ENCODE results near the gene FADS6. TPM values are rescaled to one million over a fixed set of nuclear protein-coding genes. Genes with fewer than 3 reads are reported as not detected.

Gene FADS6
- total RNA-seq, 4 donors from 2014 or later, result 4.9 to 19.9 (median 6.8) TPM

DNA sequence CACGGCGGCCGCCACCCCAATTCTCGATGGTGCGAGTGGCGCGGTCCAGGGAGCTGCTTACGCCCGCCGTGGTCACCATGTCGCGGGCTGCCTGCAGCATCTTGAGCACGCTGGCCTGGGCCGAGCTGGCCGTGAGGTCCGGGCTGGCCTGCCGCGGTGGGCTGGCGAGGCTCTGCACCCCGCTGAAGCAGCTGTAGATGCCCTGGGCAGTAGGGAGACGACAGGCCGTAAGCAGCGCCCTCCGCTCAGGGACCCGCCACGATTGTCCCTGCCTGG, 50.1 kb downstream of the FADS6 start:
- intact Hi-C loops (cut with DNase I; ENCODE audit: low total_unique reads), result no loop called here
- no peak for DNase-seq (ENCODE audit: low spot score in 2 of 2)
- no peak overlapping the region for H3K4me3 ChIP-seq (ENCODE audit: low read depth, poor library complexity, severe bottlenecking)
- no peak for TF ChIP-seq POLR2A (IDR thresholded peaks at IDR 0.05)
- TF ChIP-seq, protein P1, sequence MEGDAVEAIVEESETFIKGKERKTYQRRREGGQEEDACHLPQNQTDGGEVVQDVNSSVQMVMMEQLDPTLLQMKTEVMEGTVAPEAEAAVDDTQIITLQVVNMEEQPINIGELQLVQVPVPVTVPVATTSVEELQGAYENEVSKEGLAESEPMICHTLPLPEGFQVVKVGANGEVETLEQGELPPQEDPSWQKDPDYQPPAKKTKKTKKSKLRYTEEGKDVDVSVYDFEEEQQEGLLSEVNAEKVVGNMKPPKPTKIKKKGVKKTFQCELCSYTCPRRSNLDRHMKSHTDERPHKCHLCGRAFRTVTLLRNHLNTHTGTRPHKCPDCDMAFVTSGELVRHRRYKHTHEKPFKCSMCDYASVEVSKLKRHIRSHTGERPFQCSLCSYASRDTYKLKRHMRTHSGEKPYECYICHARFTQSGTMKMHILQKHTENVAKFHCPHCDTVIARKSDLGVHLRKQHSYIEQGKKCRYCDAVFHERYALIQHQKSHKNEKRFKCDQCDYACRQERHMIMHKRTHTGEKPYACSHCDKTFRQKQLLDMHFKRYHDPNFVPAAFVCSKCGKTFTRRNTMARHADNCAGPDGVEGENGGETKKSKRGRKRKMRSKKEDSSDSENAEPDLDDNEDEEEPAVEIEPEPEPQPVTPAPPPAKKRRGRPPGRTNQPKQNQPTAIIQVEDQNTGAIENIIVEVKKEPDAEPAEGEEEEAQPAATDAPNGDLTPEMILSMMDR (IDR thresholded peaks at IDR 0.05), result no peak
- 45% methylated on average over 12 of the region's 26 CpGs; no CpG with 5 or more reads in 1 of the 2 donors for WGBS, 2 donors

DNA sequence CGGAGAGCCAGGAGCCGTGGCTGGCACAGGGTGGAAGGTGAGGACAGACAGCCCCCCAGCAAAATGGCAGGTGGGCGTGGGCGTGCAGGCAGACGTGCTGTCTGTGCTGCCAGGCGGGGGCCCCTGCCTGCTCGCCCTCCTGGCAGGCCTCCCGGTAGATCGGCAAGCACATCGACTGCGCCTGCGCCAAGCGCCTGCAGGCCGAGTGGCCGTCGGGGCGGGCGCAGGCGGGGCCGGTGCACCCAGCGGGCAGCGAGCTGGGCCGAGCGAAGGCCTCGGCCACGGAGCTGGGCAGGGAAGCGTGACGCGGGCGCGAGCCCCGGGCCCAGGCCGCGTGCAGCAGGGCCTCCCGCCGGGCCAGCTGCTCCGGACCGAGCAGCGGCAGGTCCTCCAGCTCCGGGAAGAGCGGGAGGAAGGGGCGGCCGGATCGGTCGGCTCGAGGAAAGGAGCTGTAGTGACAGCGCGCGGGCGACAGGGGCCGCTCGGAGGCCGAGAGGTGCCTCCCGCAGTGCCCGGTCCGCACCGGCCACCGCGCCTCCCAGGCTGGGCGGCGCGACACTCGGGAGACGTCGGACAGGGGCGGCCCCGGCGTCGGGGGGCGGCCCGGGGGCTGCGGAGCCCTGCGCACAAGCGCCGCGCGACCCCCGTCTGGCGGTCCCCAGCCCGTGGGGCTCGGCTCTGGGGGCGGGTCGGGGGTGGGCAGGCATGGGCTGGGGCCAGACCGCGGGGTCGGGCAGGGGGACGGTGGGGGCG, 50.7 kb downstream of the FADS6 start:
- 0 to 1% methylated on average over 4 to 39 of the region's 88 CpGs for WGBS, 2 donors
- H3K4me3 ChIP-seq (ENCODE audit: low read depth, poor library complexity, severe bottlenecking), result no peak overlapping the region
- no peak for DNase-seq (ENCODE audit: low spot score in 2 of 2)
- TF ChIP-seq, protein P1 (IDR thresholded peaks at IDR 0.05), result no peak
- no peak for TF ChIP-seq POLR2A (IDR thresholded peaks at IDR 0.05)
- intact Hi-C loops (cut with DNase I; ENCODE audit: low total_unique reads), result no loop called here

DNA sequence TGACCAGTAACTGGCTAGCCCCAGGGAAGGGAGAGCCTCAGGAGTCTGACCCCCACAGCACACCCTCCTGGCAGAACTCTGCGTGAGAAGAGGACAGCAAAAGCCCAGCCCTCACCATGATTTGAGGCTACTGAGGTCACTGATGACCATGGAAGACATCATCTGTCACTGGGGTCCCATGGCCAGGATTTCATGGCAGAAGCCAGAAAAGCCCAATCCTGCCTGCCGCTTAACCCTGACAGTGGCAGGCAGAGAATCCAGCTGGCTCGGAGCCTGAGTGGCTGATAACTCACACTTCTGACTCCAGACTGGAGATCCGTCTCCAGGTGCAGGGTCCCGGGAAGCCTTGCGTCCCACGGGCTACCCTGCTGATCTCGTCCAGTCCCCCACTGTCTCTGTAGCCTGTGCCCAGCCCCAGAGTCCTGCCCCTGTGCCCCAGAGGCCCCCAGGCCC, 51.3 kb downstream of the FADS6 start:
- 41 to 44% methylated on average over 4 to 8 of the region's 8 CpGs for WGBS, 2 donors
- TF ChIP-seq POLR2A (IDR thresholded peaks at IDR 0.05), result no peak
- TF ChIP-seq, protein P1 (IDR thresholded peaks at IDR 0.05), result no peak
- intact Hi-C loops (cut with DNase I; ENCODE audit: low total_unique reads), result no loop called here
- DNase-seq (ENCODE audit: low spot score in 2 of 2), result no peak
- no peak overlapping the region for H3K4me3 ChIP-seq (ENCODE audit: low read depth, poor library complexity, severe bottlenecking)

DNA sequence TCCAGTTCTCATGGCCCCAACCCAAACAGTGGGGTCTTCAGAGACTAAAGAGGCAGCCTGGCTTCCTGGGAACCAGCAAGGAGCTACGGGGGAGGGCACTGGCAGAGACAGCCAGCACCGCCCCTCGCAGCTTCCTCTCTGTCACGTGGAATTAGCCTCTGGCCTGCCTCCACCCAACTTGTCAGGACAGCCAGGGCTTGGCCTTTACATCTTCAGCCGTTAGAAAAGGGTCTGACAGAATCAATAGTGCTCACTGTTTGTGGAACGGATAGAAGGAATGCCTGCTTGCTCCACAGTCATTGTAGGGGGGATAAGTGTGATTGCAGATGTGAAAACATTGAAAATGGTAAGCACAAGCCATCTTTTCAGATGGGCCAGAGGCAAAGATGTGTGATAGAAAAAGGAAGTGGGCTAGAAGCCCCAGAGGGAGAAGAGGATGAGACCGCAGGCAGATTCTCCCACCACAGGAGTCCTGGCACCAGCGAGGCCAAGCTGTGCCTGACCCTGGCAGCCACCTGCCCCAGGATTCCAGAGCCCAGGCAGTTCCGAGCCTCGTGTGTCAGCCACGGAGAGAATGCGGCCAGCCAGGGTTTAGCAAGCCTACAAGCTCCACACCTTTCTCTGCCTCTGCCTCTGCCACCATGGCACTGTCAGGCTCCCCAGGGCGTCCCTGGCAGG, 52.3 kb downstream of the FADS6 start:
- WGBS, 2 donors, result 18 to 22% methylated on average over 13 of the region's 13 CpGs
- H3K4me3 ChIP-seq (ENCODE audit: low read depth, poor library complexity, severe bottlenecking), result no peak overlapping the region
- TF ChIP-seq, protein P1 (IDR thresholded peaks at IDR 0.05), result no peak
- TF ChIP-seq POLR2A (IDR thresholded peaks at IDR 0.05), result no peak
- peak; percentile 58 to 92 for DNase-seq (ENCODE audit: low spot score in 2 of 2)
- intact Hi-C loops (cut with DNase I; ENCODE audit: low total_unique reads), result no loop called here

DNA sequence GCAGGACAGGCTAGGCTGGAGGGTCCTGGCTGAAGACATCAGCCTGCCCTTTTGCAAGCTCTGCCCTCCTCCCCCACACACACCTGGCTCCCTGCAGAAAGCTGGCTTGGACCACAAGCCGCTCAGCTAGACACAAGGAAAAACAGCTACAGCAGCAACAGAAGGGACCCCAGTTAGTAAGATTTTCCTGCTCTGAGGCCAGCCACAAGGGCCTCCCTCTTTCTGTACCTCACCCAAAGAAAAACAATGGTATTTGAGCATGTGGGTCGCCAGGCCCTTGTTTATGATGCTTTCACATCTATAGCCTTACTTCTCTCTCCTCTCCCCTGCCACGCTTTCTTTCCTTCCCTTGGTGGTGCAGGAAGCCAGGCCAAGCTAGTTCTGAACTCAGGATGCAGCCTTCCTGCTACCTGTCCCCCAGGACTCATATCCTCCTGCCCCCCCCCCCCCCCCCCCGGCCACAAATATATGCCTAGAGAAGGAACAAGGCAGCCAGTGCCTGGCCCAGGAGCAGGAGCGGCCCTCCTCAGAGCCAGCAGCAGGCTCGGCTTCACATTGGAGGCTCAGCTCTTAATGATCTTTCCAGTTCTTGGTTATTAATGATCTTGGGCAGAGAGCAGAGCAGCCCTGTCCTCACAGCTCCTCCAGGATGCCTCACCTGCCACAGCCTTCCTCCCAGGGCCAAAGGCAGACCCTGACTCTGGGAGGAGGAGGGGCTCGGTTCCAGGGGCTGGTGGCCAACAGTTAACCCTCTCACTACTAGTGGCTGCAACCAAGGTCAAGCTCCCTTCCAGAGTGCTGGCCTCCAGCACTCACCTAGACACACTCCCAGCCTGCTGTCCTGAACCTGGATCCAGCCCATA, 53.2 kb downstream of the FADS6 start:
- TF ChIP-seq, protein P1 (IDR thresholded peaks at IDR 0.05), result no peak
- no peak for TF ChIP-seq POLR2A (IDR thresholded peaks at IDR 0.05)
- intact Hi-C loops (cut with DNase I; ENCODE audit: low total_unique reads), result no loop called here
- WGBS, 2 donors, result 44 to 58% methylated on average over 5 to 7 of the region's 7 CpGs
- no peak overlapping the region for H3K4me3 ChIP-seq (ENCODE audit: low read depth, poor library complexity, severe bottlenecking)
- no peak for DNase-seq (ENCODE audit: low spot score in 2 of 2)
